SKM-1 (cell line): ENCODE measurements around the gene PPID.
"Not testable (repeated sequence)": the region's sequence is repeated elsewhere in the genome, so short reads cannot be mapped to it uniquely, and the experiment has no call there.

Experiments
- DNase-seq: peaks from one replicate; lab custom pipeline; 2025; ENCODE audit not compliant: unreplicated experiment; lab: John Stamatoyannopoulos, UW

PPID gene

DNA sequence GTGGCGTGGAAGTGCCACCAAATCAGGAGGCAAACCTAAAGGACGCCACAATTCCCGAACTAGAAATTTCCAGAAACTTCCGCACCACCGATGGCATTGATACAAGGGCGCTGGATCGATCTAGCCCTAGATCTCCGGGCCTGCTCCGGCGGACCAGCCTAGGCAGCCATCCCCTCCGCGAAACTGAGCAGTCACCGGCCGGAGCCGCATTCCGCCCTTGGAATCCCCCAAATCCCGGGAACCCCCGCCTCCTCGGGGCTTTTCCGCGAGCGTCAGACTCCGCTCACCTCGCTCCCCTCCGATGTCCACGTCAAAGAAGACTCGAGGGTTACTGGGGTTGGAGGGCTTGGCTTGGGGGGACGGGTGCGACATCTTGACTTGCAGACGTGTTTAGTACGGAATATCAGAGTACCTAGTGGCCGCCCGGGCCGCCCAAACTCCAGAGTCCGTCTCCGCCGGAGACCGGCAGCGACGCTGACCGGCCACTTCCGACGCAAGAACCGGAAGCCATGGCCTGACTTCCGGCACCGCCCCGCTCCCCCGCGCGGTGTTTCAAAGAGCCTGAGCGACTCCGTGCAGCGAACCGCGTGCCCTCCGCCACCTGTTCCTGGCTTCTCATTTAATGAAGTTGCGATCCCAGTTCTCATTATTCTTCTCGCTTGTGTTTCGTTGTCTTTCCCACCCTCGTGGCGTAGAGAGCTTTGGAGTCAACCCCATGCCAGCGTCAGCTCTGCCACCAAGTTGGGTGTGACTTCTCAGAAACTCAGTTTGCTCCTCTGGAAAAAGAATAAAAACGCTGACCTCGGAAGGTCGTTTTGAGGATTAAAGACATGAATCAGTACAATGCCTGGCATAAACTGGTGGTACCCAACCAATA is at the start of gene PPID:
PPID (minus strand) TSS at position 480 of the 877 bp plus-strand sequence; CDS start at position 372, 108 bp downstream.
- DNase-seq = peak; percentile 52

DNA sequence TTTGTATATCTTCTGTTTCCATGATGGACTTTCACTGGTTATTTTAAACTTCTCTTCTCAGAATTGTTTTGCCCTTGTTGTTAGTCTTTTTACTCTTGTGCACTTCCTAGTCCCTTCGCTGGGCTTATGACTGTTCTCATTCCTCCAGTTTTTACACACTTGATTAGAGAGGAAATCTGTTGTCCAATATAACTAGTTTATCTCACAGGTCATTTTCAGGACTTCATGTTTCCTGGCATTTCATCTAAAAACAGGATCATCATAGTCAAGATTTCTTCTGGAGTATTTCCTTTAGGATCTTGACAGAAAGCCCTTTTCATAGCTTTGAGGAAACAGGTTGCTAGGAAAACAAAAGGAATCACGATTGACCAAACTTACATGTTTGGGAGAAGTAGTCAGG is 48.6 kb upstream of the PPID start:
- DNase-seq = no peak

DNA sequence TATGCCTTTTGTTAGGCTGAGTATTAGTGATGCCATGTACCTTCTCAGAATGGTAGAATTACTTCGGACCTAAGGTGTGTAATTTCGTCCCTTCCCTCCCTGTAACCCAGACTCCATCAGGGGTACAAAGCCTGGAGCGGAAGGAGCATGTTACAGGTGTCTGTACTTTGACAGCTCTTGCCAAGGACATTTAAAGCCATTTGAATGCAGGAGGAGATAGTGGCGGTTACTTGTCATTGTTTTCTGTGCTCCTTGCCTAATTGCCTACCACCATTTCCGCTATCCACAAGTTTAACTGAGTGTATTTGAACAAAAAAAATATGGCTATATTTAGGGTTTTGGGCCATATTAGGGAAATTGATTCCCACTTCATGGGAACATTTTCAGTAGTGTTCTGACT is 47.5 kb upstream of the PPID start:
- DNase-seq = no peak

DNA sequence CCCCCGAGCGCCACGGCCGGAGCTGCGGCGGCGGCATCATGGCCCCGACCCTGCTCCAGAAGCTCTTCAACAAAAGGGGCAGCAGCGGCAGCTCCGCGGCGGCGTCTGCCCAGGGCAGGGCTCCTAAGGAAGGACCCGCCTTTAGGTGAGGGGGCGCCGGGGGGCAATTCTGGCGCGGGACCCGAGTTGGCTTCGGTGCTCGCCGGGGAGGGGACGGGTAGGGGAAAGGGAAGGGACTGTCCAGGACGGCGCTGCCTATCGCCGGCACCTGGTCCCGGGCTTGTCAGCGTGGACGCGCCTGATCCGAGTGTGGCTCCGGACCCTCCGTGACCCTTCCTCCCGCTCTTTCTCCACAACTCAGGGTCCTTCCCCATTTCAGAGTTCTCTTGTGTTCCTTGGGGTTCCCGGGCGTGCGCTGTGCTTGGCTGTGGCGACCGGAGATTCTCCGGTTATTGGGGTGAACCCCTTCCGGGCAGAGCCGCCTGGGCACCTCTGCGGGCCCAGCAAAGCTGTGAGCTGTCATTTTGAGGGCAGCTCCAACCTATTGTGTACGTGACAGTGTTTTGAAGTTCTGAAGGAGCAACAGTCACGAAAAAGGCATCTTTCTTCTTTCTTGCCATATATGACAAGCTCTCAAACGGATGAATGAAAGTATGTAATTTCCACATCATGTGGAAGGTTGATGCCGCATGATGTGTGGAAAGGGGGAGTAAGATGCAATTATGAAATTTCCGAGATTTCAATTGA is 46.2 kb upstream of the PPID start:
- DNase-seq = no peak

DNA sequence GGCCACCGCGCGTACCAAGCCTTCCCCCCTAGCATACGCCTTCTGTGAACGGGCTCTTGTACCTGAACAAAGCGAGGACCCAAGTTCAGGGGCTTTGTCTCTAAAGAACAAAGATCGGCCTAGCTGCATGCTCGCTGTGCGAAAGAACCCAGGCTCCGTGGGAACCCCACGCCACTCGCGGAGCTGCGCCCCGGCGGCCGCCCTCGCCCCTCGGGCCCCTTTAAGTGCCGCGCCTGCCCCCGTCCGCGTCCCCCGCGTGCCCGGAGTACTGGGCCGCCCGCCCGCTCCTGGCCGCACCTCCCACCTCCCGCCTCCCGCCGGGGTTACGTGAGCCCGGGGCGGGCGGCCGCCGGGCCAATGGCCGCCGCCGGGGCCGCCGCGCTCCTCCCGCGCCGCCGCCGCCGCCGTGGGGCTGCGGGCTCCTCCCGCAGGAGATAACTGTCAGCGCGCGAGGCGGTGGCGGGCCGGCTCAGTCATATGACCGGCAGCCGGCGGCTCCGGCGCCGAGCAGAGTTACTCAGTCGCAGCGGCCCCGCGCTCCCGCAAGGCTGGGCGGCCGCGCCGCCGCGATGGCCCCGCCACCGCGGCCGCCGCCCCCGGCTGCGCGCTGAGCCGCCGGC is 45.5 kb upstream of the PPID start, which contains the start of gene FNIP2:
FNIP2 (plus strand) TSS at position 472 of the 620 bp plus-strand sequence. CDS start 187 bp downstream, outside the sequence.
- peak; percentile 34 for DNase-seq

DNA sequence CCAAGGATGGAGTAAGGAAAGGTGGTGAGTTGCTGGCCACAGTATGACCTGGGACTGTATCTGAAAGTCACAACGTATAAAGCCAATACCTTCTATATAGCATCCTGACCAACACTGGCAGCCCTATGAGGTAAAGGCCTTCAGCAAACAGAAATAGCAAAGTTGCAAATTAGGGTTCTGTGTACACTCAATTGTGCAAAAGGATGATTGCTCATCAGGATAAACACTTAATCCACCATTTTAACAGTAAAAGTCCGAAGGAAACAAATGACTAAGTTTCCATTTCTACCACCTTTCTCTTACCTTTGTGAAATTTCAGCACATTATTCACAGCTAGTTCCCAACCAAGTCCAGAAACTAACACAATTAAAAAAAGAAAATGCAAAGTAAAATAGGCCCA is 44.3 kb upstream of the PPID start:
- DNase-seq = no peak

DNA sequence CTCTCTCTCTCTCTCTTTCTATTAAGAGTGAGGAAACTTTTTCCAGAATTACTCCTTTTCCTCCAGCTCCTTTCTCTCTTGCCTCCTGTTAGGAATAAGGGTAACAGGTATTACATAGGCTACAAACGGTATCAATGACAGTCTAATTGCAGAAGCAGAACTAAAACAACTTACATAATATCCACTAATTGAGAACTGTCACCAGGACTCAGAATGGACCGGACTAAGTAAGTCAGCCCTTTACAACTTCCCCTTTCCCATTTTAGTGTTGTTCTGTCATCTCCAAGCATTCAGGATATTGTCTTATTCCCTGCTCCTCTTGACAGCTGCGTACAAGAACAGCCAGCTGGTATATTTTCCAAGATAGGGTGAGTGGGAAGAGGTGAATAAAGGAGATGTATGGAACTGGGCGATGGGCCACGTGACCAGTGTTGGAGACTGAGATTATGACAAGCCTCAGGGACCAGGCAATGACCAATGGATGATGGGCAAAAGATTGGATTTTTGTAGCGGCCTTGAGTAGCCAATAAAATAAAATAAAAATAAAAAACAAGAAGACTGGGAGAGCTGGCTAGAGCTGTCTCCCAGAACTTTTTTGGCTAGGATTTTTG is 43.3 kb upstream of the PPID start:
- peak; percentile 68 for DNase-seq

DNA sequence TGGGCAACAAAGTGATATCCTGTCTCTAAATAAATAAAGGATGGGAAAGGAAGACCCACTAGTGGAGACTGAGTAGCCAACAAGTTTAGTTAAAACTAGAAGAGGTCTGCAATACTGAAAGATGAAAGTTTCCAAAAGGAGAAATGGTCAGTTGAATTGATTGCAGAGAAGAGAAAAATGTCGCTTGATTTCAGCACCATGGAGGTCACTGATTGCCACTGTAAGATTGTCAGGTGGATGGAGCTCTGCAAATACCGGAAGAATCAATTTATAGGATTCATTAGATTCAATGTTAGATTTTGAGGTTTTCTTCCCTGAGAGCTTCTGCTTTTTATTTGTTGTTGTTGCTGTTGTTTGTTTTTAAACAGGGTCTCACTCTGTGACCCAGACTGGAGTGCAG is 40.3 kb upstream of the PPID start:
- no peak for DNase-seq

DNA sequence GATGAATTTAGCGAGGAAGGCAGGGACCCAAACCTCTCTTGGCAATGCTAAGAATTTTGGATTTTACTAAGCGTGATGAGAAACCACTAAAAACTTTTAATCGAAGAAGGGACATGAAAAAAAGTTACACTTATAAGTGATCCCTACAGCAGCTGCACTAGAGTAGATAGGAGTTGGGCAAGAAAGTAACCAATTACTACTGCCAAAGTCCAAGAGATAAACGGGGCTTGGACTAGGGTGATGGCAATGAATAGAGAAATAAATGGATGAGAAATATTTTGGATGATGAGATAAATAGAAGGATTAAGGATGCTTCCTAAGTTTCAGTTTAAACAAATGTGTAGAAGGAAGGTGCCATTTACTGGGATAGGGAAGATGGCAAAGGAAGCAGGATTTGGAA is 39.4 kb upstream of the PPID start:
- no peak for DNase-seq

DNA sequence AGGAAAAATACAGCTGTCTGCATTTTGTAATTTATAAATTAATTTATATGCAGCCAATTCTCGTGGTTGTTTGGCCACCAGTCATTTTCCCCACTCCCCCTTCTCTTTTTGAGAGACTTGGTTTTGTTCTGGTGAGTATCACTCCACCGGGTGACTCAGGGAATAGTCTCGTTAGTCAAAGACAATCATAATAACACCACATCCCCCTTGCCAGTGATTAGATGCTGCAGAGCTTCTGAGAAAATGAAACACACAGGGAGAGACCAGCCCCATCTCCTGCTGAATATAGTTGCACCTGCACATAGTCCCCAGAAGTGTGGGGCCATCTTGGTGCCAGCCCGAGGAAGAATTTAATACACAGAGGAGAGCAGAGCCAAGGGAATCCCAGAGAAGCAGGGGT is 37.7 kb upstream of the PPID start:
- no peak for DNase-seq

DNA sequence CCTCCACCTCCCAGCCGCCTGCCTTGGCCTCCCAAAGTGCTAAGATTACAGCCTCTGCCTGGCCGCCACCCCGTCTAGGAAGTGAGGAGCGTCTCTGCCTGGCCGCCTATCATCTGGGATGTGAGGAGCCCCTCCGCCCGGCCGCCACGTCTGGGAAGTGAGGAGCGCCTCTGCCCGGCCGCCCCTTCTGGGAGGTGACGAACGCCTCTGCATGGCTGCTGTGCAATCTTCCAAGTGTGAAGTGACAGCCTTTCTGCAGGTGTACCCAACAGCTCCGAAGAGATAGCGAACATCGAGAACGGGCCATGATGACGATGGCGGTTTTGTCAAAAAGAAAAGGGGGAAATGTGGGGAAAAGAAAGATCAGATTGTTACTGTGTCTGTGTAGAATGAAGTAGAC is 36.3 kb upstream of the PPID start:
- not testable (repeated sequence) for DNase-seq

DNA sequence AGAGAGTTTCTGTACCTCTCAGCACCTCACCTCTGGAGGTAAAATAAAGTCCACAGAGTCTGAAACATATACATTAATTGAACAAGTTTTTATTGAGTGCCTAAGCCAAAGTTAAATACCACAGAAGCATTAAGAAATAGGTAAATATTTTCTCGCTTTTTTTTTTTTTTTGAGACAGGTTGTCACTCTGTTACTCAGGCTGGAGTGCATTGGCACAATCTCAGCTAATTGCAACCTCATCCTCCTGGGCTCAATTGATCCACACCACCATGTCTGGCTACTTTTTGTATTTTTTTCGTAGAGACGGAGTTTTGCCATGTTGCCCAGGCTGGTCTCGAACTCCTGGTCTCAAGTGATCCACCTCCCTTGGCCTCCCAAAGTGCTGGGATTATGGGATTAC is 35.5 kb upstream of the PPID start:
- no peak for DNase-seq

DNA sequence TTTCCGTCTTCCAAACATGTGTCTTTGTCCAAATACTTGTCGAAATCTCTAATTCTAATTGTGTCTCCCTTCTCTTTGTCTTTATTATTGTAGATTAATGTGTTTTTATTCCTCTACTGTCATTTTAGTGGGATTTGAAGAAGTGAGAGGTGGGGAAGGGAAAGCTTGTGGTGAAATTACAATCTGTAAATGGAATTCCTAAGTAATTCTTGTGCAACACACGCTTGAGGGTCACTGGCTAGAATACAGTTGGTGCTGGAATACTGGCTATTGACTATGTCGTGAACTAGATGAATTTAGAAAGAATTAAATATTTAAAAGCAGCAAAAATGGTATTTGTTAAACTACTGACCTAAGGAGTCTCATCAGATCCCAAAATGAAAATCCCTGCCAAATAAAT is 34.9 kb upstream of the PPID start:
- DNase-seq = no peak

DNA sequence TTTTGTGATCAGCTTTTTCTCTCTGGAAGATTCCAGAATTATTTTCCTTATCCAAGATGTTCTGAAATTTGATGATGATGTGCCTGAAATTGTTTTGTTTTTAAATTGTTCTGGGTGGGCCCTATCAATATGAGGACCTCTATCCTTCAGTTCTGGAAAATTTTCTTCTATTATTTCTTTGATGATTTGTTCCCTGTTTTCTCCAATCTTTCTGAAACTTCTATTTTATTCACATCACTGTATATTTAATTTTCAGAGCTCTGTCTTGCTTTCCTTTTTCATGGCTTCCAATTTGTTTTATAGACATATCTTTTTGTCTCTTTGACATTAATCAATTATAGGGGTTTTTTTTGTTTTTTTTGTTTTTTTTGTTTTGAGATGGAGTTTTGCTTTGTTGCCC is 33.4 kb upstream of the PPID start:
- no peak for DNase-seq

DNA sequence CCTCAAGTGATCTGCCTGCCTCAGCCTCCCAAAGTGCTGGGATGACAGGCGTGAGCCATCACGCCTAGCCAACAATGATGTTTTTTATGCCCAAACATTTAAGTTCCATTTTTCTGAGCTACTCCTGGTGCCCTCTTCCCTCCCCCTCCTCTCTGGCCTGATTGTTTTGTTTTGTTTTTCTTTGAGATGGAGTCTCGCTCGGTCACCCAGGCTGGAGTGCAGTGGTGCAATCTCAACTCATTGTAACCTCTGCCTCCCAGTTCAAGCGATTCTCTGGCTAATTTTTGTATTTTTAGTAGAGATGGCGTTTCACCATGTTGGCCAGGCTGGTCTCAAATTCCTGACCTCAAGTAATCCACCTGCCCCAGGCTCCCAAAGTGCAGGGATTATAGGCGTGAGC is 32.6 kb upstream of the PPID start:
- not testable (repeated sequence) for DNase-seq

DNA sequence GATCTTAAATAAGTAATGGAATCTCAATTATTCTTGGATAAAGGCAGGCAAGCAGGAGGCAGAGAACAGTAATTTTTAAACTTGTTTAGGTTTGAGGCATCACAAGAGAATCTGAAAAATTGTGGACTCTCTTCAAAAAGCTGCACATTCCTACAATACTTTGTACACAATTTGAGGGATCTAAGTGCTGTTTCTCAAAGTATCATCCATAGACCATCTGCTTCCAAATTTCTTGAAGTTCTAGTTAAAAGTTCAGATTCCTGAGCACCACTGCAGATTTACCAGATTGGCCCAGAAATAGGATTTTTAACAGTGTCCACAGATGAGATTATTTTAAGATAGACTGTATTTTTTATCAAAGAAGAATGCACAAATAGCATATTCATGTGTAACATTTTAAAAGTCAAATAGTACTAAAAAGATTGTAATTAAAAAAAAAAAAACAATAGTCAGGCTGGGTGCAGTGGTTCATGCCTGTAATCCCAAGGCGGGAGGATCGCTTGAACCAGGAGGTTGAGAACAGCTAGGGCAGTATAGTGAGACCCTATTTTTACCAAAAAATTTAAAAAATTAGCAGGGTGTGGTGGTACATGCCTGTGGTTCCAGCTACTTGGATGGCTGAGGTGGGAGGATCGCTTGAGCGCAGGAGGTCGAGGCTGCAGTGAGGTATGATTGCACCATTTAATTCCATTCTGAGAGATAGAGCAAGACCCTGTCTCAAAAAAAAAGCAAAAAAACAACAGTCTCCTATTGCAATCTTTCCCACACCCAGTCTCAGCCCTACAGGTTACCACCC is 31.4 kb upstream of the PPID start:
- DNase-seq = no peak

DNA sequence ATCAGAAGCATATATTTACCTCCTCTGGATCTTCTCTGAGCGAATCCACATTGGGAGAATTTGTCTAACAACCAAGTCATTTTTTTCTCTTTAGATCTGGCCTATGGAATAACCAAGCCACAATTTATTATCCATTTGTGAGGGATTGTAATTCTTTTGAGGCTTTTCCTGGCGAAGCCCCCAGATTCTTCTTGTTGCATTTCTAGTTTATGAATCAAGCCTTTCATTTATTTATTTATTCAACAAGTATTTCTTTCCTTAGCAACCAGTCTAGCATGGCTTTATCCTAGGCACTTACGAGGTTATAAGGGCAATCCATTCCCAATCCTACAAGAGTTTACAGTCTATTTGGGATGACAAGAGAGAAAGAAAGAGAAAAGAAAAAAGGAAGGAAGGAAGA is 27.2 kb upstream of the PPID start:
- no peak for DNase-seq

DNA sequence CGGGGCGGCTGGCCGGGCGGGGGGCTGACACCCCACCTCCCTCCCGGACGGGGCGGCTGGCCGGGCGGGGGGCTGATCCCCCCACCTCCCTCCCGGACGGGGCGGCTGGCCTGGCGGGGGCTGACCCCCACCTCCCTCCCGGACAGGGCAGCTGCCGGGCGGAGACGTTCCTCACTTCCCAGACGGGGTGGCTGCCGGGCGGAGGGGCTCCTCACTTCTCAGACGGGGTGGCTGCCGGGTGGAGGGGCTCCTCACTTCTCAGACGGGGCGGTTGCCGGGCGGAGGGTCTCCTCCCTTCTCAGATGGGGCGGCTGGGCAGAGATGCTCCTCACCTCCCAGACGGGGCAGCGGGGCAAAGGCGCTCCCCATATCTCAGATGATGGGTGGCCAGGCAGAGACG is 23.3 kb upstream of the PPID start:
- DNase-seq = not testable (repeated sequence)

DNA sequence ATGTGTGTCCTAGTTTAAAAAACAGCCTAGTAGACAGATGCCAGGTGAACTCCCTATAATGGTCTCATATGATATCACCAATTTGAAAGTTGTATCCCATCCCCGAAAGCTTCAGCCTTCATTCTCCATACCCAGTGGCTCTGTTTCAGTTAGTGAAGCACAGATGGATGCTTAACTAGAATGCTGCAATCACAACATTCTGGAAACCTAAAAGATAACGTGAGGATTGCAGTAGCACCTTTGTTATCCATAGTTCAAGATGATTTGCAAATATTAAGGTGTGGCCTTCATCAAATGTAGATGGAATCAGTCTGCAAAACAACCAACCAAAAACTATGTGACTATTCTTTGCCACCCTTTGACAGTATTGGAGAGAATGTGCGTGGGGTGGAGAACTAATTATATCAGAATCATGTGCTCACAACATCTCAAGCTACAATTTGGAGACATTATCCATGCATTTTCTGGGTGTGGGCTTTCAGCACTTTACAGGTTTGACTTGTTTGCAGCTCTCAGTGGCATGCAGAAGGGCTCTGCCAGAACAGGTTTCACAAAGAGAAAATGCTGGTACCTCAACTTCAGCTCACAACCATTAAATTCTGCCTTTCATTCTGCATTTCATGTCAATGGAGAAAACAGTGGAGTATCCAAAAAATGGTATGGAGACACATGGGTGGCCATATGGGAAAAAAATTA is 18.3 kb upstream of the PPID start:
- no peak for DNase-seq

DNA sequence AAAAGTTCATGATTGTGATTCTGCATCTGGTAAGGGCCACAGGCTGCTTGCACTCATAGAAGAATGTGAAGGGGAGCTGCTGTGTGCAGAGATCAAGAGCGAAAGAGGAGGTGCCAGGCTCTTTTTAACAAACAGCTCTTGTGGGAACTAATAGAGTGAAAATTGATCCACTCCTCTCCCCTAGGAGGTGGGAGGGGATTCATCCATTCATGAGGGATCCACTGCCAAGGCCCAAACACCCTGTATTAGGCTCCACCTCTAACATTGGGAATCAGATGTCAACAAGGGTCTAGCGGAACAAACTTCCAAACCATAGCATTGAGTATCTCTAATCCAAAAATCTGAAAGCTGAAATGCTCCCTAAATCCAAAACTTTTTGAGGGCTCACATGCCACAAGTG is 16.4 kb upstream of the PPID start:
- no peak for DNase-seq
